ENCODE results near the gene PLA2G3. TPM values are rescaled to one million over a fixed set of nuclear protein-coding genes. Genes with fewer than 3 reads are reported as not detected.

Gene PLA2G3
- total and polyA plus RNA-seq, 2 of the 13 experiments (the other 11 are each of a cell fraction or from before 2014, with no cell fraction given) = 0.12 to 0.42 TPM

DNA sequence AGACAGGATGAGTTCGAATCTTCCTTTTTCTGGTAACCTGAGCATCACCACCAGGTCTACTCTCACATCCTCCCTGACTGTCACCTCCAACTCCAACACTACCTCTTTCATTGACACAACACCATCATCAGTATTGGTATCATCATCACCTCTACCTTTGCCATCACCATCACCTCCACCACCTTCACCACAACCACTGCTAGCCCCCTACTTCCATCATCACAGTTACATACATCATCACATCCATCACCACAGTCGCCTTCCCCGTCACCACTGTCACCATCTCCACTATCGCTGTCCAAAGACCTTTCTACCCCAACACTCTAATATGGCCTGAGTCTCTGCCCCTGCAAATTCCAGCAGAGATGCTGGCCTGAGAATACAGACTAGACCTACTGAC, 18.9 kb downstream of the PLA2G3 start:
- intact Hi-C loops (cut with micrococcal nuclease; ENCODE audit: unreplicated experiment) (no loop called here), in situ Hi-C loops (cut with HindIII; ENCODE audit: extremely low pct_ligation_motif_present, low pct_unique_long_range_greater_than_20kb) (no loop called here)
- ChIA-PET POLR2A (no interaction called here), CTCF (ENCODE audit: low intra/inter-chr PET ratio, low total read pairs) (no interaction called here)
- H3K9ac ChIP-seq (ENCODE audit: insufficient read depth, low read depth, low read length) = no peak overlapping the region
- WGBS (ENCODE audit: low lambda C conversion rate) = 64% methylated on average over 4 of the region's 4 CpGs
- peaks cover 1 to 28% of the 10 kb centered on the region in 2 experiments; a peak in 4 of 5 replicates for H3K27me3 ChIP-seq (ENCODE audit: control insufficient read depth in 1 of 2, insufficient read depth in 2 of 2, low read length in 2 of 2)
- H3K4me3 ChIP-seq (replicated peaks in 1 of 3; ENCODE audit: insufficient read depth in 1 of 3, low read depth in 2 of 3, low read length in 3 of 3) = no peak overlapping the region
- no peak for ATAC-seq
- BruUV-seq (replicated peaks) = no TSS peak
- TF ChIP-seq ZNF510 (CRISPR knock-in tag; IDR thresholded peaks at IDR 0.05; ENCODE audit: low read depth) = no peak
- peak; percentile 70 for TF ChIP-seq CREB1 (IDR thresholded peaks at IDR 0.05)
- TF ChIP-seq CREB1 (CRISPR knock-in tag; IDR thresholded peaks at IDR 0.05) = no peak
- H3K27ac ChIP-seq (ENCODE audit: extremely low read length, insufficient read depth, low read length) = no peak overlapping the region
- DNase-seq (ENCODE audit: low spot score) = no peak
- H4K20me1 ChIP-seq (ENCODE audit: insufficient read depth, low read length) = no peaks in the 10 kb centered on the region
- H3K9me3 ChIP-seq (ENCODE audit: low read length) = no peaks in the 10 kb centered on the region
- no peak overlapping the region for H2AFZ ChIP-seq (ENCODE audit: low read length)
- H3K4me2 ChIP-seq (ENCODE audit: low read depth, low read length) = no peak overlapping the region
- peaks cover 37% of the 10 kb centered on the region for H3K4me1 ChIP-seq (ENCODE audit: insufficient read depth, low read length)
- no peaks in the 10 kb centered on the region for H3K36me3 ChIP-seq (replicated peaks in 1 of 2; ENCODE audit: control insufficient read depth in 1 of 2, insufficient read depth in 2 of 2, low read length in 2 of 2)
- no peak for FAIRE-seq
- H3K79me2 ChIP-seq (ENCODE audit: insufficient read depth, low read length) = no peaks in the 10 kb centered on the region

DNA sequence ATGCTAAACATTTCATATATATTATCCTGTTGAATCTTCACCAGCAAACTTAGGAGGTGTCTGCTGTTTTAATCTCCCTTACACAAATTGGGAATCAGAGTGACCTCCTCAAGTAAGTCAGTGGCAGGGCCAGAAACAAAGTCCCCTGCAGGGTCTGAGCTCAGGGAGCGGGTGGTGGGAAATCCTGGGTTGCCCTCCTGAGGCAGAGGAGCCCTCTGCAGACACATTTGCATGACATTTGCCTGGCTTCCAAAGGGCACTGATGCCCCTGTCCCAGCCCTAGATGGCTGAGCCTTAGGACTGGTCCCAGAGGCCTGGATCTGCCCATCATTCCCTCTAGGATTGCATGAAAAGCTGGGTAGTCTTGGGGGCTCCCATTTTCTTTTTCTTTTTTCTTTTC, 19.7 kb downstream of the PLA2G3 start:
- H3K27me3 ChIP-seq (ENCODE audit: control insufficient read depth in 1 of 2, insufficient read depth in 2 of 2, low read length in 2 of 2) = peaks cover 1 to 28% of the 10 kb centered on the region in 2 experiments; a peak in 4 of 5 replicates
- intact Hi-C loops (cut with micrococcal nuclease; ENCODE audit: unreplicated experiment) = no loop called here
- H3K4me3 ChIP-seq (replicated peaks in 1 of 3; ENCODE audit: insufficient read depth in 1 of 3, low read depth in 2 of 3, low read length in 3 of 3) = no peak overlapping the region
- BruUV-seq (replicated peaks) = no TSS peak
- no peaks in the 10 kb centered on the region for H3K9me3 ChIP-seq (ENCODE audit: low read length)
- H4K20me1 ChIP-seq (ENCODE audit: insufficient read depth, low read length) = no peaks in the 10 kb centered on the region
- CTCF ChIA-PET (ENCODE audit: low intra/inter-chr PET ratio, low total read pairs) = no interaction called here
- no peak overlapping the region for H3K27ac ChIP-seq (ENCODE audit: extremely low read length, insufficient read depth, low read length)
- peaks cover 37% of the 10 kb centered on the region for H3K4me1 ChIP-seq (ENCODE audit: insufficient read depth, low read length)
- TF ChIP-seq NBN (conservative IDR thresholded peaks at IDR 0.05) (no peak), ZNF710 (CRISPR knock-in tag; IDR thresholded peaks at IDR 0.05; ENCODE audit: borderline replicate concordance) (no peak), ZNF30 (CRISPR knock-in tag; IDR thresholded peaks at IDR 0.05) (no peak), ZNF333 (CRISPR knock-in tag; IDR thresholded peaks at IDR 0.05; ENCODE audit: borderline replicate concordance) (no peak), LBX2 (CRISPR knock-in tag; IDR thresholded peaks at IDR 0.05; ENCODE audit: borderline replicate concordance) (no peak), PHF21A (CRISPR knock-in tag; IDR thresholded peaks at IDR 0.05) (no peak)
- TF ChIP-seq, protein P1, sequence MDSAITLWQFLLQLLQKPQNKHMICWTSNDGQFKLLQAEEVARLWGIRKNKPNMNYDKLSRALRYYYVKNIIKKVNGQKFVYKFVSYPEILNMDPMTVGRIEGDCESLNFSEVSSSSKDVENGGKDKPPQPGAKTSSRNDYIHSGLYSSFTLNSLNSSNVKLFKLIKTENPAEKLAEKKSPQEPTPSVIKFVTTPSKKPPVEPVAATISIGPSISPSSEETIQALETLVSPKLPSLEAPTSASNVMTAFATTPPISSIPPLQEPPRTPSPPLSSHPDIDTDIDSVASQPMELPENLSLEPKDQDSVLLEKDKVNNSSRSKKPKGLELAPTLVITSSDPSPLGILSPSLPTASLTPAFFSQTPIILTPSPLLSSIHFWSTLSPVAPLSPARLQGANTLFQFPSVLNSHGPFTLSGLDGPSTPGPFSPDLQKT (CRISPR knock-in tag; IDR thresholded peaks at IDR 0.05; ENCODE audit: borderline replicate concordance) = no peak
- POLR2A ChIA-PET = no interaction called here
- no peaks in the 10 kb centered on the region for H3K79me2 ChIP-seq (ENCODE audit: insufficient read depth, low read length)
- no peak overlapping the region for H3K4me2 ChIP-seq (ENCODE audit: low read depth, low read length)
- DNase-seq (ENCODE audit: low spot score) (no peak), FAIRE-seq (no peak), ATAC-seq (no peak)
- H3K9ac ChIP-seq (ENCODE audit: insufficient read depth, low read depth, low read length) = no peak overlapping the region
- no peaks in the 10 kb centered on the region for H3K36me3 ChIP-seq (replicated peaks in 1 of 2; ENCODE audit: control insufficient read depth in 1 of 2, insufficient read depth in 2 of 2, low read length in 2 of 2)
- in situ Hi-C loops (cut with HindIII; ENCODE audit: extremely low pct_ligation_motif_present, low pct_unique_long_range_greater_than_20kb) = no loop called here
- H2AFZ ChIP-seq (ENCODE audit: low read length) = no peak overlapping the region
- WGBS (ENCODE audit: low lambda C conversion rate) = 80% methylated on average over 1 of the region's 1 CpG
